Ovary (tissue), 9 donors: Measurements from ENCODE around the gene NMRK2. TPM values are rescaled to one million over a fixed set of nuclear protein-coding genes. Genes with fewer than 3 reads are reported as not detected.

Experiments used
- DNase-seq, 5 donors: peaks; one replicate each; pipeline ENCODE4 v3.0.0-alpha.2; 2019 to 2020
- H3K27ac ChIP-seq, 2 donors: fragments of 200-600 bp; one replicate each; pipeline versions ENCODE4 v1.5.1 to v1.8.0; 2019 to 2022
- H3K27me3 ChIP-seq: fragments of 200-600 bp; one replicate; pipeline ENCODE4 v1.8.0; 2022
- H3K36me3 ChIP-seq: fragments of 200-600 bp; sonication (generic); one replicate; pipeline ENCODE4 v1.5.1; 2019
- H3K4me1 ChIP-seq: one replicate; pipeline ENCODE4 v1.8.1; 2013; ENCODE audit warnings: mild to moderate bottlenecking, moderate library complexity; ENCODE audit not compliant: insufficient read depth
- H3K4me3 ChIP-seq: fragments of 200-600 bp; sonication (generic); one replicate; pipeline ENCODE4 v1.5.1; 2017
- H3K9me3 ChIP-seq, 2 donors: fragments of 200-600 bp in 1 of 2; sonication (generic) in 1 of 2; one replicate each; pipeline versions ENCODE4 v1.5.1 to v1.8.1; 2013 to 2019; ENCODE audit warnings: mild to moderate bottlenecking in 1 of 2, moderate library complexity in 1 of 2
- CTCF ChIP-seq, 3 donors: fragments of 450-650 bp in 2 of 3; fragments of 200-600 bp in 1 of 3; IDR thresholded peaks; one replicate each; pipeline versions ENCODE4 v1.5.1 to v1.8.0; 2016 to 2022; ENCODE audit warnings: antibody characterized with exemption in 3 of 3, mild to moderate bottlenecking in 1 of 3
- EP300 ChIP-seq: sonication (generic); formaldehyde crosslinking; IDR thresholded peaks from one replicate; pipeline ENCODE4 v1.6.1; 2017; ENCODE audit warnings: antibody characterized with exemption
- POLR2A ChIP-seq: fragments of 450-650 bp; IDR thresholded peaks from one replicate; pipeline ENCODE4 v1.6.1; 2017; ENCODE audit warnings: antibody characterized with exemption, mild to moderate bottlenecking, moderate library complexity
- WGBS, 3 donors: extraction: QIAGEN DNeasy Blood & Tissue Kit in 1 of 3; methylation state at CpG; one replicate each; pipeline versions ENCODE4 v1.1.5 to v1.1.7; 2013 to 2017; 5-methylcytosine and 5-hydroxymethylcytosine counted together
- intact Hi-C, 4 donors: fragments of 100-400 bp; cut with DNase I; formaldehyde crosslinking; loops; one replicate each; pipeline versions ENCODE4 v1.11.0 to v1.15.1; 2022 to 2023
- polyA plus RNA-seq, 2 donors: library from polyadenylated mRNA; stranded (reverse); fragments of 200-250 nt in 1 of 2; fragments of 350-450 nt in 1 of 2; fragmentation: Illumina TruSeq in 1 of 2; extraction: RNeasy Lipid Tissue Mini Kit (QIAGEN cat#74804) in 1 of 2; gene quantifications; one replicate each; pipeline ENCODE4 v1.2.3, GENCODE V29; 2013 to 2014
- total RNA-seq, 7 donors: library from RNA; depleted of rRNA in 2 of 7; stranded (reverse); fragments of >200 nt in 2 of 7; fragmentation: NEBNext Ultra II Directional in 3 of 7; extraction: Animal tissue kit (Norgen Biotek cat#: 25700) in 3 of 7; gene quantifications; one replicate each; pipeline versions ENCODE4 v1.1.0 to v1.2.4, GENCODE V29; 2016 to 2023
- donor health status: DM: no; HTN: no; CAD: no; lungs with moderate emphysema.
- donor health status: DM: no; HTN: no; CAD: no.
- donor health status: Bipolar disorder and iron deficiency.
- donor health status: DM: yes; HTN: yes; CAD: no.
- donor health status: DM: no; HTN: no; CAD: no.
- donor health status: DM: yes; HTN: yes; CAD: no.

The NMRK2 gene
- total and polyA plus RNA-seq, 9 donors: 0.26 to 0.93 (median 0.40) TPM; not detected in 5

- TF ChIP-seq POLR2A (no peak), CTCF (IDR thresholded peaks at IDR 0.05) (no peak), EP300 (no peak)
- H3K4me1 ChIP-seq: no peaks in the 10 kb centered on the region
- 83 to 92% (median 85%) methylated on average over 19 of the region's 19 CpGs for WGBS, 3 donors
These were observed 45.3 kb downstream of the NMRK2 start for GRCh38 chr19:3978145-3978544.

GRCh38 chr19:3979289-3979673 lies 46.4 kb downstream of the NMRK2 start:
- WGBS, 3 donors: 89 to 93% (median 90%) methylated on average over 18 of the region's 18 CpGs
- DNase-seq: peak; percentile 20 to 48 (median 38)
- no peaks in the 10 kb centered on the region for H3K36me3 ChIP-seq
- peaks cover 3% of the 10 kb centered on the region for H3K4me1 ChIP-seq
- H3K4me3 ChIP-seq: no peak overlapping the region
- H3K27ac ChIP-seq: no peak overlapping the region
- intact Hi-C loops: no loop called here
- H3K27me3 ChIP-seq: no peaks in the 10 kb centered on the region
- TF ChIP-seq CTCF (IDR thresholded peaks at IDR 0.05): no peak
- no peak for TF ChIP-seq EP300
- TF ChIP-seq POLR2A: no peak
- H3K9me3 ChIP-seq: no peaks in the 10 kb centered on the region

More at GRCh38 chr19:3978145-3978544, 45.3 kb downstream of the NMRK2 start:
- H3K9me3 ChIP-seq: no peaks in the 10 kb centered on the region
- no peak overlapping the region for H3K4me3 ChIP-seq
- intact Hi-C loops: no loop called here
- no peaks in the 10 kb centered on the region for H3K27me3 ChIP-seq
- DNase-seq: no peak
- H3K27ac ChIP-seq: no peak overlapping the region
- no peaks in the 10 kb centered on the region for H3K36me3 ChIP-seq

GRCh38 chr19:3979674-3980352 lies 46.9 kb downstream of the NMRK2 start:
- Histone ChIP-seq H3K27me3 (no peaks in the 10 kb centered on the region), H3K4me3 (no peak overlapping the region), H3K27ac (no peak overlapping the region), H3K9me3 (no peaks in the 10 kb centered on the region), H3K4me1 (peaks cover 3% of the 10 kb centered on the region), H3K36me3 (no peaks in the 10 kb centered on the region)
- DNase-seq: peak; percentile 15 to 39 (median 30)
- intact Hi-C loops: loop anchor here in 1 of 4 donors (10.0 kb wide), 2 partner anchors 145 to 225 kb away; partner anchors contain the start of gene MAP2K2
- TF ChIP-seq POLR2A: no peak
- TF ChIP-seq CTCF (IDR thresholded peaks at IDR 0.05): no peak
- no peak for TF ChIP-seq EP300
- WGBS, 3 donors: 78 to 87% (median 79%) methylated on average over 25 of the region's 25 CpGs

DNA sequence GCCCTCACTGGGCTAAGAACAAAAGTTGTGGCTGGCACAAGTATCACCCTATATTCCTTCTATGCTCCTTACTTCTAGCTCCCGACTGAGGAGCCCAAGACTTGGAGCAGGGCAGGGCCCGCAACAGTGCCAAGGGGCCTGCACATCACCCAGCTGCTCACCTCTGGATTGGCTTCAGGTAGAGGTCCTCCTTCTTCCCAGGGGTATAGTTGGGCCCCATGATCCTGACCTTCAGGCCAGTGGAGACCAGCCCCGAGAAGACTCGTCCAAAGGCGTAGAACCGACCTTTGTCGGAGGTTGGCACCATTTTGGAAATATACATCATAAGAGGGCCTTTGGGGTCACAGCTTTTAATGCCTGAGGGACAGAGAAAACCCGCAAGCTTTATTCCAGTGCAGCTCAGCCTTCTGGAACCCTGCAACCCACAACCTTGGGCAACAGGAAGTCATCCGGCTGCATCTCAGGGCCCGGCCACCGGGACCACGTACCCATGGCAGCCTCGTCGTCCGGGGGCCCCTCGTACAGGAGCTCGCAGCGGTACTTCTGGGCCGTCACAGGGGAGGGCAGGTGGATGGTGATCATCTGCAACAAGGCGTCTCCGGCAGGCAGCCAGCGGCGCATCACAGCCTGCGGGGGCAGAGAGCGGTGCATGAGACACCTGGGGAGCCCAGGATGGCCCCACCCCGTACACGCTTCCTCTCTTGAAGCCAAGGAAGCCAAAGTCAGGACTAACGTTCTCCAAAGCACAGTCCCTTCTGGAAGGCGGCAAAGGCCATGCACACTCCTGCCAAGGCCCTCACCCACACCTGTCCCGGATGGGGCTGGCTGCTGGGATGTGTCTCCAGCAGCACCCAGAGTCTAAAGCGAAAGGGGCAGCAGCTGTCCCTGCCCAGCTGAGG lies 47.7 kb downstream of the NMRK2 start:
- peak in 4 of 5 donors; percentile 8 to 43 (median 32) for DNase-seq
- no peaks in the 10 kb centered on the region for H3K9me3 ChIP-seq
- intact Hi-C loops: loop anchor here in 1 of 4 donors (10.0 kb wide), 2 partner anchors 144 to 224 kb away; partner anchors contain the start of gene MAP2K2
- no peak for TF ChIP-seq CTCF (IDR thresholded peaks at IDR 0.05)
- no peak for TF ChIP-seq EP300
- TF ChIP-seq POLR2A: no peak
- no peak overlapping the region for H3K4me3 ChIP-seq
- no peaks in the 10 kb centered on the region for H3K36me3 ChIP-seq
- peaks cover 3% of the 10 kb centered on the region for H3K4me1 ChIP-seq
- no peak overlapping the region for H3K27ac ChIP-seq
- no peaks in the 10 kb centered on the region for H3K27me3 ChIP-seq
- 80 to 85% (median 81%) methylated on average over 31 of the region's 31 CpGs for WGBS, 3 donors
